ENCODE results near the gene AMN1. TPM values are rescaled to one million over a fixed set of nuclear protein-coding genes. Genes with fewer than 3 reads are reported as not detected.

AMN1 gene
- total RNA-seq, 1 donor from 2014 or later = 10.0 TPM

DNA sequence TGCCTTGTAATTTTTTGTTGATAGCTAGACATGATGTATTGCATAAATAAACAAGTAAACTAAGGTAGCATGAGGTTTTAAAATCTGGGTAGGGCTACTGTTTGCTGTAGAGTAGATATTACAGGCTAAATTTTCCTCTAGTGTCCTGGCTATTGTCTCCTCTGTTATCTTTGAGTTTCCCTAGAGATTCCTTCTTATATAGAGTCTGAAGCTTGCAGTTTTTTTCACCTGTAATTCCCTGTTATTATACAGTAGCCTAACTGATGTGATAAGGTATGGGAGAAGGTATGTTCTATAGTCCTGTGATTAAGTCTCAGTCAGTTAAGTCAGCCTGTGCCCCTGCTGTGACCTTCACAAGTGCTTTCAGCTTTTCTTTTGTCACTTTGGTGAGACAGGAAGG, 59.8 kb downstream of the AMN1 start:
- H3K4me3 ChIP-seq (ENCODE audit: low read depth, low read length) = no peak overlapping the region
- TF ChIP-seq, protein P1, sequence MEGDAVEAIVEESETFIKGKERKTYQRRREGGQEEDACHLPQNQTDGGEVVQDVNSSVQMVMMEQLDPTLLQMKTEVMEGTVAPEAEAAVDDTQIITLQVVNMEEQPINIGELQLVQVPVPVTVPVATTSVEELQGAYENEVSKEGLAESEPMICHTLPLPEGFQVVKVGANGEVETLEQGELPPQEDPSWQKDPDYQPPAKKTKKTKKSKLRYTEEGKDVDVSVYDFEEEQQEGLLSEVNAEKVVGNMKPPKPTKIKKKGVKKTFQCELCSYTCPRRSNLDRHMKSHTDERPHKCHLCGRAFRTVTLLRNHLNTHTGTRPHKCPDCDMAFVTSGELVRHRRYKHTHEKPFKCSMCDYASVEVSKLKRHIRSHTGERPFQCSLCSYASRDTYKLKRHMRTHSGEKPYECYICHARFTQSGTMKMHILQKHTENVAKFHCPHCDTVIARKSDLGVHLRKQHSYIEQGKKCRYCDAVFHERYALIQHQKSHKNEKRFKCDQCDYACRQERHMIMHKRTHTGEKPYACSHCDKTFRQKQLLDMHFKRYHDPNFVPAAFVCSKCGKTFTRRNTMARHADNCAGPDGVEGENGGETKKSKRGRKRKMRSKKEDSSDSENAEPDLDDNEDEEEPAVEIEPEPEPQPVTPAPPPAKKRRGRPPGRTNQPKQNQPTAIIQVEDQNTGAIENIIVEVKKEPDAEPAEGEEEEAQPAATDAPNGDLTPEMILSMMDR (IDR thresholded peaks at IDR 0.05; ENCODE audit: insufficient read depth, low read length, severe bottlenecking) = no peak
- no peaks in the 10 kb centered on the region for H3K27me3 ChIP-seq (ENCODE audit: control insufficient read depth, insufficient read depth, low read length)
- H3K36me3 ChIP-seq (ENCODE audit: control insufficient read depth, insufficient read depth, low read length) = no peaks in the 10 kb centered on the region
- DNase-seq (ENCODE audit: low read depth) (no peak), FAIRE-seq (no peak)

DNA sequence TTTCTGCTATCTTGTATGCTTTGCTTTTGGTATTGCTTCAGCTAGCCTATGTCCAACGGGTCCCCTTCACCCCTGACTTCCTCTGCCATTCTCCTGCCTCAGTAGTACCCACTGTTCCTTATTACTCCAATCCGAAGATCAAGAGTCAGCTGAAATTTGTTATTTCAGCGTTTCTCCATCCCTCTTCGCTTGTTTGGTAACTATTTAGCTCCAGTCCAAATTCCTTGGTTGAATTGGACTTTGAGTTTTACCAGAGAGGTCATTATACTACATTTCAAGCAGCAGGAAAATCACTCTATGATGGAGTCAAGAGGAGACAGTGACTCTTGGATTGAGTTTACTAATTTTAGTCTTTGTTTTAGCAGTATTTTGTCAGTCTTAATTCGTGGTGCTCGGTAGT, 64.8 kb downstream of the AMN1 start:
- no peaks in the 10 kb centered on the region for H3K27me3 ChIP-seq (ENCODE audit: control insufficient read depth, insufficient read depth, low read length)
- DNase-seq (ENCODE audit: low read depth) (no peak), FAIRE-seq (no peak)
- H3K4me3 ChIP-seq (ENCODE audit: low read depth, low read length) = no peak overlapping the region
- TF ChIP-seq, protein P1 (IDR thresholded peaks at IDR 0.05; ENCODE audit: insufficient read depth, low read length, severe bottlenecking) = no peak
- no peaks in the 10 kb centered on the region for H3K36me3 ChIP-seq (ENCODE audit: control insufficient read depth, insufficient read depth, low read length)

DNA sequence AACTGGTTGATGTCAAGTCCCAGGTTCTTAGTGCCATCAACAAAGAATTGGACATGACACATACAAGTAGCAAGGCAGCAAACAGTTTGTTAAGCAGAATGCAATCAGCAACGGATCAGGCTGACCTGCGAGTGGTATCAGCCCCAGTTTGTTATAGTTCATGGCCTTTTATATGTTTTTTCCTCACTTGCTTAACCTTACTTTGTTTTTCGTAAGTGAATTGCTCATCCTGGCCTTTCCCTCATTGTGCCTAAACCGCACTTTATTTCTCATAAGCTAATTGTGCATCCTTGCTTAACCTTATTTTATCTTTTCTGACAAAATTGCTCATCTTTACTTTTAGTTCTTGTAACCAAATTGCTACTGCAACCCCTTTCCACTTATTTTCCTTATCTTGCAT, 65.2 kb downstream of the AMN1 start:
- Histone ChIP-seq H3K4me3 (ENCODE audit: low read depth, low read length) (no peak overlapping the region), H3K27me3 (ENCODE audit: control insufficient read depth, insufficient read depth, low read length) (no peaks in the 10 kb centered on the region), H3K36me3 (ENCODE audit: control insufficient read depth, insufficient read depth, low read length) (no peaks in the 10 kb centered on the region)
- TF ChIP-seq, protein P1 (IDR thresholded peaks at IDR 0.05; ENCODE audit: insufficient read depth, low read length, severe bottlenecking) = no peak
- FAIRE-seq (no peak), DNase-seq (ENCODE audit: low read depth) (no peak)

DNA sequence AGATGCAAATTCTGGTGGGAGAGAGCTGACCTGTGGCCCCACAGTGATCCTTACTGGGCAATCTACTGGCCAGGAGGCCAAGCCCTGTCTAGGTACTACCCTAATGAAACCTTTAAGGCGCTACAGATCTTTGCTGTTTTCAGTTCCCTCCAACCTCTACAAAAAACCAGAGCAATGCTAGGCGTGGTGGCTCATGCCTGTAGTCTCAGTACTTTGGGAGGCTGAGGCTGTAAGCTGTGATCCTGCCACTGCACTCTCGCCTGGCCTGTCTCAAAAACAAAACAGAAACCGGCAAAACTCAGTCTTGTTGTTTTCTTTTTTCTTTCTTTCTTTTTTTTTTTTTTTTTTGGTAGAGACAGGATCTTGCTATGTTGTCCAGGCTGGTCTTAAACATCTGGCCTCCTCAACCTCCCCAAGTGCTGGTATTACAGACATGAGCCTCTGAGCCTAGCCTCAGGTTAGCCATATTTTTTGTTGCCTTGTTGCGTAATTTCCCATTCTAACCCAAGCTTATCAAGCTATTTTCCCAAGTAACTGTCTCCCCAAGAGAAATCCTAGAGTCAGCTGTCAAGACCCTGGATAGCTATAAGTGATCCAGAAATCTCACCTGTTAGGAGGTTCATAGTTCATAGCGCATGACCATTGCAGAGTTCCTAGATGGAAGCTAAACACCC, 66.5 kb downstream of the AMN1 start:
- no peaks in the 10 kb centered on the region for H3K27me3 ChIP-seq (ENCODE audit: control insufficient read depth, insufficient read depth, low read length)
- no peaks in the 10 kb centered on the region for H3K36me3 ChIP-seq (ENCODE audit: control insufficient read depth, insufficient read depth, low read length)
- DNase-seq (ENCODE audit: low read depth) = no peak
- H3K4me3 ChIP-seq (ENCODE audit: low read depth, low read length) = no peak overlapping the region
- TF ChIP-seq, protein P1 (IDR thresholded peaks at IDR 0.05; ENCODE audit: insufficient read depth, low read length, severe bottlenecking) = no peak
- FAIRE-seq = no peak

DNA sequence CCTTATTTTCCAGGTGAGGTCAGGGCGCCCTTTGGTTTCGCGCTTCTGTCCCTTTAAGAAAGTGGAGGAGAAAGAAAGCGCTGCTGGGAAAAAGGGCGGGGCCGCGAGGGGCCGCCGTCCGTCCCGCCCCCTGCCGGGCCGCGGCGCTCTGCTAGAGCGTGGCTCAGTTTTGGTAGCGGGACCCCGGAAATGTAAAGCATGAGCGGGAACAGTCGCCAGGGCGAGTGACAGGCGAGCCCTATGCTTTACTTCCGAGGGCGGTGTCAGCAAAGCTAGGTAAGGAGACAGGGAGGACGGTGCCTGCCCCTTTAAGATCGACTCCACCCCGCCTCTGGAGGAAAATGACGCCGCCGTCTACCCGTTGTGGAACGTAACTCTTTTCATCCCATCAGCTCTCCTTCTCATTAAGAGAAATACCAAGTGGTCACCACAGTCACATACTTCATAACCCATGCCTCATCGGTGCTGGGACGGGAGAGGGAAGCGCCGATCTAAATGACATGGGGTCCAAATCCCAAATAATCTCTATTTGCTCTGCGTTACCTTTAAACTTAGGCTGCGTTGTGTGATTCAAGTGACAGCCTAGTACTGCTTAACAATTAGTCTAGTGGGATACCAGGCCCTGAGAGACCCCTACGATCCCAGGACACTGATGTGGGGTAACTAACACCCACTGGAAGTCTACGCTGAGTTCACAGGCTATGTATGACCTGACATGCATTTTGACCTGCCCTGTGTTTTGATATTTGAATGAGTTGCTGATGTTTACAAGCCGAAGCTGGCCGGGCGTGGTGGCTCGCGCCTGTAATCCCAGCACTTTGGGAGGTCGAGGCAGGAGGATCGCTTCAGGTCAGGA, 69.5 kb downstream of the AMN1 start, which contains the start of gene ETFBKMT:
ETFBKMT (plus strand) TSS at position 602 of the 856 bp plus-strand sequence. CDS start 2,266 bp downstream, outside the sequence.
- H3K4me3 ChIP-seq (ENCODE audit: low read depth, low read length) = peak within 1 kb of the TSS; percentile 48
- no peaks in the 10 kb centered on the region for H3K36me3 ChIP-seq (ENCODE audit: control insufficient read depth, insufficient read depth, low read length)
- FAIRE-seq (no peak), DNase-seq (ENCODE audit: low read depth) (peak; percentile 91)
- no peaks in the 10 kb centered on the region for H3K27me3 ChIP-seq (ENCODE audit: control insufficient read depth, insufficient read depth, low read length)
- TF ChIP-seq, protein P1 (IDR thresholded peaks at IDR 0.05; ENCODE audit: insufficient read depth, low read length, severe bottlenecking) = peak; percentile 53
